GF-D8 (cell line): ENCODE results near the gene PLPPR3.

Source experiments
- DNase-seq: peaks from one replicate; lab custom pipeline; 2025; lab: John Stamatoyannopoulos, UW

Gene PLPPR3

GRCh38 chr19:810077-810855 is 11.5 kb downstream of the PLPPR3 start:
- no peak for DNase-seq

- no peak for DNase-seq
These were observed 13.4 kb downstream of the PLPPR3 start for GRCh38 chr19:808423-808775.

GRCh38 chr19:807627-808422 is 13.9 kb downstream of the PLPPR3 start:
- no peak for DNase-seq

GRCh38 chr19:806815-807421 is 14.8 kb downstream of the PLPPR3 start:
- DNase-seq, result no peak

DNA sequence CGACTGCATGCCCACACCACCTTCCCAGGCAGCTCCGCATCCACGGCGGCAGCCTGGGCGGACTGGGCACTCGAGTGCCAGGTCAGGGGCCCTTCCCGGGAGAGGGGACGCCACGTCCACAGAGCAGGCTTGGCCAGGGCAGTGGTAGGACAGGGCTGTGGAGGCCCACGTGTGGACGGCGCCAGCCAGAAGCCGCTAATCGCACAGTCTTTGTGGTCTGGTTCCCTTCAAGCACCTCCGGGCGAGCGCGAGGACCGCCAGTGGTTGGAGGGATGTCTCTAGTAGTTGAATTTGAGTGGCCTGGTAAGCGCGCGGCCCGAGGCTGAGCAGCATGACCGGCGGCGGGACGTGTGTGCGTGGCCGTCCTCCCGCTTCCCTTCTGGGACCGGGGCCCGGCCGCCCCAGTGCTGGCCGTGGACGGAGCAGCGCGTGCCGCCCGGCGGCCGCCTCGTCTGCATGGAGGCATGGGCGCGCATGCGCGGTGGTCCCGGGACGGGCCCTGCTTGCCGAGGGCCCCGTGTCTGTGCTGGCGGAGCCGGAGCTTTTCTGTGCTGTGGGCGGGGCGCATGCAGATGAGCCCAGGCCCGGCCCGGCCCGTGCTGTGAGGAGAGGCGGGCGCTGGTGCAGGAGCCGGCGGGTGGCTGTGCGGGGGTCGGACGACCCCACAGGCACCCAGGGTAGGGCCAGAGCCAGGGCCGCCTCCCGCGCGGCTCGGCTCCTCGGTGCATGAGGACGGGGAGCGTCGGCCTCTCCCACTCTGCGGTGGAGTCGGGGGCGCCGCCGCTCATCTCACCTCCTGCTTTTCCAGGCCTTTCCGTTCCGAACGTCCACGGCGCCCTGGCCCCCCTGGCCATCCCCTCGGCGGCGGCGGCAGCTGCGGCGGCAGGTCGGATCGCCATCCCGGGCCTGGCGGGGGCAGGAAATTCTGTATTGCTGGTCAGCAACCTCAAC is 15.9 kb downstream of the PLPPR3 start:
- no peak for DNase-seq

DNA sequence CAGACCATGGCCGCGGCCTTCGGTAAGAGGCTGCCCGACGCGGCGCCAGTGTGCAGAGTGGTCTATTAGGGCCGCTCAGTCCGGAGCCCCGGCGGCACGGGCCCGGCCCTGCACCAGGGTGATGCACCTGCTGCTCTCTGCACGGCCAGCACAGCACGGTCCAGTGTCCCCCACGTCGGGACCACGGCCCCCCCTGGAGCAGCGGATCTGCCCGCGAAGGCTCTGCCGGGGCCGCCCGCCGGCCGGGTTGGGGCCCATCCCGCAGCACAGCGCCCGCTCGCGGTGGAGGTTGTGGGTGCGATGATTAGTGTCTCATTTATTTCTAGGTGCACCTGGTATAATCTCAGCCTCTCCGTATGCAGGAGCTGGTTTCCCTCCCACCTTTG is 16.6 kb downstream of the PLPPR3 start:
- DNase-seq, result no peak

GRCh38 chr19:804419-805165 is 17.2 kb downstream of the PLPPR3 start:
- DNase-seq, result no peak

DNA sequence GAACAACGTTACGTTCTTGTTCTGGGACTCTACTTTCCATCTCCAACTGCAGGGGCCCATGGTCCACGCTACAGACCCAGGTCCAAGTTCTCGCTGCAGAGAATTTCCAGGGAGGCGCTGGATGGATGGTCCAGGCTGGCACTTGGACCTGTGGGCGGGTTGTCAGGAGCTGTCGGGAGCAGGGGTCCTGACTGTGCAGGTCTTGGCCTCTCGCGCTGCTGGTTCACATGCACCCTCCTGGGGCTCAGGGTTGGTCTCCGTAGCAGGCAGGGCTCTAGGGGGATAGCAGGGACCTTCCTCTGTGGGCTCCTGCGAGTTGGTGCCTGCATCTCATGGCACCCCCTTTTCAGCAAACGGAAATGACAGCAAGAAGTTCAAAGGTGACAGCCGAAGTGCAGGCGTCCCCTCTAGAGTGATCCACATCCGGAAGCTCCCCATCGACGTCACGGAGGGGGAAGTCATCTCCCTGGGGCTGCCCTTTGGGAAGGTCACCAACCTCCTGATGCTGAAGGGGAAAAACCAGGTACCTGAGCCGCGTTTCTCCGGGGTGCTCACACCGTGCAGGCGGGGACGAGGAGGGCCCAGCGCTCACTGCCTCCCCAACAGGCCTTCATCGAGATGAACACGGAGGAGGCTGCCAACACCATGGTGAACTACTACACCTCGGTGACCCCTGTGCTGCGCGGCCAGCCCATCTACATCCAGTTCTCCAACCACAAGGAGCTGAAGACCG is 17.9 kb downstream of the PLPPR3 start:
- no peak for DNase-seq

GRCh38 chr19:803099-803561 is 18.6 kb downstream of the PLPPR3 start:
- DNase-seq, result no peak

DNA sequence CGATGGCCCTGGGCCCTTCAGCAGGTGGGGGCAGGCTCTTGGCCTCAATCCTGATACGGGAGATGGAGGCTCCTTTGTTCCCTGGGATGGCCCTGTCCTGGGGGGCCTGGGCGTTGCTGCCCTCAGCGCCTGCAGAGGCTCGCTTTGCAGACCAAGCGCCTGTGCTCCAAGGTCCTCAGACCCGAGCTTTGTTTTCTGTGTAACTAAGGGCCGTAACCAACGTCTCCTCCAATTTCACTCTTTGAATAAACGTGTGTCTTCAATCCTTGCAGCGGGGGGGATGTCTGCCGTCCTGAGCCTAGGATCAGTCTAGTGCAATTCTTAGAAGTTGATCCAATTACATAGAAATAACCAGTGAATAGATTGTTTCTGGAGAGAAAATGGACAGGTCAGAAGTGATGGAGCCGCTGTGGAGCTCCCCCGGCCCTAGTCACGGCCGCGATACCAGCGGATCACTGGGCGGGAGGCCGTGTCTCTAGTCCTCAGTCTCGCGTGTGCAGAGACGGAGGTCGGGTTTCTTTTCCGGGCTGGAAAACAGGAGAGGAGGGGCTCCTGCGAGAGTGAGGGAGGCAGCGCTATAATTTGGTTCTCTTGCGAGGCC is 19.2 kb downstream of the PLPPR3 start:
- DNase-seq, result no peak

DNA sequence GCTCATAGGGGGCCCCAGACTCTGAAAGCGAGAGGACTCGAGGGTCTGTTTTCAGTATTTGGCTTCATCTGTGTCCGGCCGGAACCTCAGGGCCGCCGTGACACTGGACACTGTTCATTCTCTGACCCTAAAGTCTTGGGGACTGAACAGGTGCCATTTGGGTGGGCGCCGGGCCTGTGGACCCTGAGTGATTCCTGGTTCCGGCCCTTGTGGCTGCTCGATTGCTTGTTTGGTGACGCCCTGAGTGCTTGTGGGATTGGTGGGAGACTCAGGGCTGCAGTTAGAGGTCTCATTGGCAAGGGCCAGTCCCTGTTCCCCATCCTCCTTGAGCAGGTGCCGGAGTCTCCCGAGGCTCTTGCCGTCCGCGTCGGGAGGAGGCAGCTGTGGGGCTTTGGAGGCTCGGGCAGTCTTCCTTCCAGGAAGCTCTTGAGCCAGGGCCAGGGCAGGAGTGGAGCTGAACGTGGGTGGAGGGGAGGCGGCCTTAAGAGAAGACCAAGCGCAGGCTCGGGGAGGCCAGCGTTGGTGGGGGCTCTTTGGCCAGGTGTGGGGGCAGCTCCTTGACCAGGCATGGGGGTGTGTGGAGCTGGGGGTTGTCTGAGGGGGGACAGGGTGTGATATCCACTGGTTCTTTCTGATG is 19.8 kb downstream of the PLPPR3 start:
- no peak for DNase-seq

- peak; percentile 31 for DNase-seq
These were observed 20.5 kb downstream of the PLPPR3 start for GRCh38 chr19:801030-801860.

DNA sequence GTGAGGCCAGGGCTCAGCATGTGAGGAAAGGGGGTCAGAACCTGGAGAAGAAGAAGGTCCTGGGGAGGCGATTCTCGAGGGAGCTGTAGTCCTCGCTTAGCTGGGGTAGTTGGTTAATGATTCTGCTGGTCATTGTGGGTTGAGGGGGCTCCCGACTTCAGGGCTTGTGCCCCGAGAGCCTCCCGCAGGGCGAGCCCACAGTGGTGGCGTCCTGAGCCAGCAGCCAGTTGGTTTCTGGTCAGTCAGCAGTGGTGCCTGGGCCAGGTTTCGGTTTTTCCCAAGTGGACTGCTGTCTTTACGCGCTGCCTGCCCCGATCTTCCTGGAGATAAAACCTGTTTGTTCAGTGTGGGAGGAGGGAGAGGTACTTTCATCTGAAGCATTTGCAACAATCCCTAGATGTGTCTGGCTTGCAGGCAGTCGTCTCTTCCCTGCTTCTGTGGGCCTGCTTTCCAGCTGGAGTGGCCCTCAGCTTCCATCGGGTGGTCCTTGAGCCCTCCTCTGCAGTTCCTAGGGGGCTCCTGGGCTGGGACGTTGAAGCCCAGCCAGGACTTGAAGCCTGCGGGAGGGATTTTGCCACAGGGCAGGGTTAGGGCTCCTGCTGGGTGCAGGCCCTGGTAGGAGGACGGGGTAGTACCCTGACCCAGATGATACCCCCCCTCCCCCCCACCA is 21.3 kb downstream of the PLPPR3 start:
- DNase-seq, result no peak

- DNase-seq, result no peak
These were observed 22.5 kb downstream of the PLPPR3 start for GRCh38 chr19:799076-799881.

GRCh38 chr19:798415-799075 is 23.2 kb downstream of the PLPPR3 start:
- DNase-seq, result no peak
